ENCODE results near the gene P4HB.

Gene P4HB

GRCh38 chr17:81802048-81802758 is 58.1 kb downstream of the P4HB start:
- H3K4me3 Mint-ChIP-seq, result no peak overlapping the region

DNA sequence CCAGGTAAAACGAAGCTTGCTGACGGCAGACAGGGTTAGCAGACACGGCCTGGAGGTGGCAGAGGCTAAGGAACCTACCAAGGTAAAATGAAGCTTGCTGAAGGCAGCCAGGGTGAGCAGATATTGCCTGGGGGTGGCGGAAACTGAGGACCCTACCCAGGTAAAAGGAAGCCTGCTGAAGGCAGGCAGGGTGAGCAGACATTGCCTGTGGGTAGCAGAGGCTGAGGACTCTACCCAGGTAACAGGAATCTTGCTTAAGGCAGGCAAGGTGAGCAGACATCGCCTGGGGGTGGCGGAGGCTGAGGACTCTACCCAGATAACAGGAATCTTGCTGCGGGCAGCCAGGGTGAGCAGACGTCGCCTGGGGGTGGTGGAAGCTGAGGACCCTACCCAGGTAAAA is 59.0 kb downstream of the P4HB start:
- Mint-ChIP-seq H3K9me3 (no peaks in the 10 kb centered on the region), H3K4me1 (ENCODE audit: low read depth) (no peaks in the 10 kb centered on the region), H3K36me3 (ENCODE audit: low read depth) (no peaks in the 10 kb centered on the region), H3K27ac (no peak overlapping the region), H3K27me3 (ENCODE audit: low read depth) (peaks cover 37% of the 10 kb centered on the region), H3K4me3 (no peak overlapping the region)

More at GRCh38 chr17:81802048-81802758, 58.1 kb downstream of the P4HB start:
- no peak overlapping the region for H3K27ac Mint-ChIP-seq
- H3K27me3 Mint-ChIP-seq (ENCODE audit: low read depth), result peaks cover 37% of the 10 kb centered on the region
- no peaks in the 10 kb centered on the region for H3K36me3 Mint-ChIP-seq (ENCODE audit: low read depth)
- H3K9me3 Mint-ChIP-seq, result no peaks in the 10 kb centered on the region
- H3K4me1 Mint-ChIP-seq (ENCODE audit: low read depth), result no peaks in the 10 kb centered on the region

DNA sequence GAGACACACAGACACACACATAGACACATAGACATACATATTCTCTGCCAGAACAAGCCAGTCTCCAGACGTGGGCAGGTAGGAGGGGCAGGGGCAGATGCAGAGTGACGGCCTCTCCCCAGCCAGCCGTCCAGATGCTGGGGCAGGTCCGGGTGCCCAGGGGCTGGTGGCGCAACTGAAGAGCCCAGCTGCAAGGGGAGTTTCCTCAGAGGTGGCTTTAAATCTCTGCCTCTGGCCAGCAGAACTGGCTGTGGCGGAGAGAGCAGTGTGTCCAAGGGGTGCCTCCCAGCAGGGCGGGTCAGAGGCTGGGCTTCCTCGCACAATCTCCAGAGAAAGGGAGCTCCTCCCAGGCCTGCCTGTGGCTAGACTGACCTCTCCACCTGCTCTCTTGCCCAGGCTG is 65.8 kb downstream of the P4HB start:
- Mint-ChIP-seq H3K27me3 (ENCODE audit: low read depth) (no peaks in the 10 kb centered on the region), H3K4me3 (no peak overlapping the region), H3K4me1 (ENCODE audit: low read depth) (no peaks in the 10 kb centered on the region), H3K9me3 (no peaks in the 10 kb centered on the region), H3K36me3 (ENCODE audit: low read depth) (no peaks in the 10 kb centered on the region), H3K27ac (no peak overlapping the region)

DNA sequence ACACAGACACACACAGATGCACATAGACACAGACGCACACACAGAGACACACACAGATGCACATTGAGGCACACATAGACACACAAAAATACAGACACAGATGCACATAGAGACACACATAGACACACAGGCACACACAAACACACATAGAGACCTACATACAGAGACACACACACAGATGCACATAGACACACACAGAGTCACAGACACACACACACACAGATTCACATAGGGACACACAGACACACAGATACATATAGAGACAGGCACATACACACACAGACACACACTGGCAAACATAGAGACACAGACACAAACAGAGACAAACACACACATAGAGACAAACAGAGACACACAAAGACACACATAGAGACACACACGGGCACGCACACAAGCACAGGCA is 66.3 kb downstream of the P4HB start:
- Mint-ChIP-seq H3K4me3 (no peak overlapping the region), H3K36me3 (ENCODE audit: low read depth) (no peaks in the 10 kb centered on the region), H3K9me3 (no peaks in the 10 kb centered on the region), H3K27me3 (ENCODE audit: low read depth) (no peaks in the 10 kb centered on the region), H3K4me1 (ENCODE audit: low read depth) (no peaks in the 10 kb centered on the region), H3K27ac (no peak overlapping the region)

All from T-helper 1 cell treated with Interleukin-12 subunit alpha and Interleukin-12 subunit beta and Interleukin-4 antibody, amounts not matched to agents 30 μg/mL and 1 μg/mL, for 36 hours (primary cell).